Measurements from ENCODE around the gene PMM1. TPM values are rescaled to one million over a fixed set of nuclear protein-coding genes. Genes with fewer than 3 reads are reported as not detected.

The PMM1 gene
- total RNA-seq, 1 experiment from 2014 or later: 26.8 TPM

DNA sequence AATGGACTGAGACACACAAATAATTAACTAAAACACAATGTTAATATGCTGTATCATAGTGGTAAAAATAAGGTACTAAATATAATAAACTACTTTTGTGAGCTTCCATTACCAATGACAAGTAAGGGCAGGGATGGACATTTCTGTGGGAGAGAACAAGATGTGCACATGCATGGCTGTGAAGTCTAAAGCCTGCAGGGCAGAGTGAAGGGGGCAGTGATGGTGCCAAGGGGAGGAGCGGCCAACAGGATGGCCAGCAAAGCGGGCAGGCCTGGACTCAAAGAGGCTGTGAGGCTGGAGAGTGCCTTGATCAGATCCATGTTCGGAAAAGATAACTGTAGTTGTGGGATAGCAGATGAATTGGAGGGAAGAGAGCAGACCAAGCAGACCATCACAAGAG lies 18.7 kb upstream of the PMM1 start:
- Histone ChIP-seq H3K27me3 (replicated peaks; ENCODE audit: insufficient read depth, low read depth, low read length, poor library complexity) (no peaks in the 10 kb centered on the region), H3K9me3 (ENCODE audit: low read depth, low read length, poor library complexity, severe bottlenecking) (no peaks in the 10 kb centered on the region), H3K36me3 (ENCODE audit: insufficient read depth, low read length, poor library complexity, severe bottlenecking) (peaks cover 30% of the 10 kb centered on the region), H3K4me3 (ENCODE audit: low read depth, low read length, poor library complexity, severe bottlenecking) (no peak overlapping the region), H3K4me1 (ENCODE audit: insufficient read depth, low read length, poor library complexity, severe bottlenecking) (no peaks in the 10 kb centered on the region), H3K27ac (ENCODE audit: low read depth, low read length, poor library complexity, severe bottlenecking) (no peak overlapping the region)
- no peak for TF ChIP-seq EZH2 (IDR thresholded peaks at IDR 0.05; ENCODE audit: borderline replicate concordance, low read depth, low read length, poor library complexity, severe bottlenecking)
- TF ChIP-seq, protein P1, sequence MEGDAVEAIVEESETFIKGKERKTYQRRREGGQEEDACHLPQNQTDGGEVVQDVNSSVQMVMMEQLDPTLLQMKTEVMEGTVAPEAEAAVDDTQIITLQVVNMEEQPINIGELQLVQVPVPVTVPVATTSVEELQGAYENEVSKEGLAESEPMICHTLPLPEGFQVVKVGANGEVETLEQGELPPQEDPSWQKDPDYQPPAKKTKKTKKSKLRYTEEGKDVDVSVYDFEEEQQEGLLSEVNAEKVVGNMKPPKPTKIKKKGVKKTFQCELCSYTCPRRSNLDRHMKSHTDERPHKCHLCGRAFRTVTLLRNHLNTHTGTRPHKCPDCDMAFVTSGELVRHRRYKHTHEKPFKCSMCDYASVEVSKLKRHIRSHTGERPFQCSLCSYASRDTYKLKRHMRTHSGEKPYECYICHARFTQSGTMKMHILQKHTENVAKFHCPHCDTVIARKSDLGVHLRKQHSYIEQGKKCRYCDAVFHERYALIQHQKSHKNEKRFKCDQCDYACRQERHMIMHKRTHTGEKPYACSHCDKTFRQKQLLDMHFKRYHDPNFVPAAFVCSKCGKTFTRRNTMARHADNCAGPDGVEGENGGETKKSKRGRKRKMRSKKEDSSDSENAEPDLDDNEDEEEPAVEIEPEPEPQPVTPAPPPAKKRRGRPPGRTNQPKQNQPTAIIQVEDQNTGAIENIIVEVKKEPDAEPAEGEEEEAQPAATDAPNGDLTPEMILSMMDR (conservative IDR thresholded peaks at IDR 0.05; ENCODE audit: low read depth, low read length): no peak
- intact Hi-C loops (cut with micrococcal nuclease; ENCODE audit: unreplicated experiment): no loop called here
- BruUV-seq (replicated peaks): no TSS peak
- POLR2A ChIA-PET (ENCODE audit: low non-redundant PET): no interaction called here
- CTCF ChIA-PET: no interaction called here
- DNase-seq (ENCODE audit: low spot score): no peak

DNA sequence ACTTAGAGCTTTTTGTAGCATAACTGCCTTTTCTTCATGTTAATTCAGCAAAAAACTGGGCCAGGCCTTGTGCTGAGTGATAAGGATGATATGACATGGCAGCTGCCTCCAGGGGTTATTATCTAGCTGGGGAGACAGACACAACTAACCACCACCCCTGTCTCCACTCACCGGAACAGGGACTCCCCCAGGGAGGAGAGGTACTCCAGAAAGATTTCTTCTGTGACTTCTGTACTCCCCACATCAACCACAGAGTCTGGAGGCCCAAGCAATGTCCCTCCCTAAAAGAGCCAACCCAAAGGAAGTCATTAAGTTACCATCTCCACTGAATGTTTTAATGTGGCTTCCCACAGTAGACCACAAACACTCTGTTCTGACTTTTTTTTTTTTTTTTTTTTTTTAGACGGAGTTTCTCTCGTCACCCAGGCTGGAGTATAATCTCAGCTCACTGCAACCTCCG lies 14.3 kb upstream of the PMM1 start:
- Histone ChIP-seq H3K27me3 (replicated peaks; ENCODE audit: insufficient read depth, low read depth, low read length, poor library complexity) (no peaks in the 10 kb centered on the region), H3K27ac (ENCODE audit: low read depth, low read length, poor library complexity, severe bottlenecking) (no peak overlapping the region), H3K36me3 (ENCODE audit: insufficient read depth, low read length, poor library complexity, severe bottlenecking) (peaks cover 46% of the 10 kb centered on the region), H3K4me1 (ENCODE audit: insufficient read depth, low read length, poor library complexity, severe bottlenecking) (no peaks in the 10 kb centered on the region), H3K9me3 (ENCODE audit: low read depth, low read length, poor library complexity, severe bottlenecking) (no peaks in the 10 kb centered on the region), H3K4me3 (ENCODE audit: low read depth, low read length, poor library complexity, severe bottlenecking) (no peak overlapping the region)
- no TSS peak for BruUV-seq (replicated peaks)
- CTCF ChIA-PET: no interaction called here
- intact Hi-C loops (cut with micrococcal nuclease; ENCODE audit: unreplicated experiment): no loop called here
- TF ChIP-seq EZH2 (IDR thresholded peaks at IDR 0.05; ENCODE audit: borderline replicate concordance, low read depth, low read length, poor library complexity, severe bottlenecking): no peak
- TF ChIP-seq, protein P1 (conservative IDR thresholded peaks at IDR 0.05; ENCODE audit: low read depth, low read length): no peak
- no peak for DNase-seq (ENCODE audit: low spot score)
- POLR2A ChIA-PET (ENCODE audit: low non-redundant PET): no interaction called here

DNA sequence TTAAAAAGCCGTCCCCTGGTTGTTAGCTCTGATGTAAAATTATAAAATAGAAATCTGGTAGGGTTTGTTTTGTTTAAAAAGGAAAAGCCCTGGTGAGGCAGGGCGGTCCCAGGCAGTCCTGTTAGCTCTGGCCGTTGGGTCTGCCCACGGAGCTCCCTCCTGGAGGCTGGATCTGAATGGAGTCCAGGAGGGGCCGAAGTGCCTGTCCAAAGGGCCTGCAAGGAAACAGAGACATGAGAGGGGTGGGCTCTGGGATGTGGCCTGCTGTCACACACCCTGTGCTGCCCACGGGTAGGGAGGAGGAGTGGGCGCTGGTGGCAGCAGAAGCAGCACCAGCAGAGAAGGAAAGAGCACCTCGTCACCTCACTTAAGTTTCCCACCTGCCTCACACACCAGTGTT lies 11.3 kb upstream of the PMM1 start:
- CTCF ChIA-PET: no interaction called here
- intact Hi-C loops (cut with micrococcal nuclease; ENCODE audit: unreplicated experiment): no loop called here
- no TSS peak for BruUV-seq (replicated peaks)

More for the DNA sequence above, 11.3 kb upstream of the PMM1 start:
- no peak for DNase-seq (ENCODE audit: low spot score)
- Histone ChIP-seq H3K27ac (ENCODE audit: low read depth, low read length, poor library complexity, severe bottlenecking) (no peak overlapping the region), H3K36me3 (ENCODE audit: insufficient read depth, low read length, poor library complexity, severe bottlenecking) (peaks cover 39% of the 10 kb centered on the region), H3K4me1 (ENCODE audit: insufficient read depth, low read length, poor library complexity, severe bottlenecking) (no peaks in the 10 kb centered on the region), H3K27me3 (replicated peaks; ENCODE audit: insufficient read depth, low read depth, low read length, poor library complexity) (no peaks in the 10 kb centered on the region), H3K9me3 (ENCODE audit: low read depth, low read length, poor library complexity, severe bottlenecking) (no peaks in the 10 kb centered on the region), H3K4me3 (ENCODE audit: low read depth, low read length, poor library complexity, severe bottlenecking) (no peak overlapping the region)
- TF ChIP-seq, protein P1 (conservative IDR thresholded peaks at IDR 0.05; ENCODE audit: low read depth, low read length): no peak
- TF ChIP-seq EZH2 (IDR thresholded peaks at IDR 0.05; ENCODE audit: borderline replicate concordance, low read depth, low read length, poor library complexity, severe bottlenecking): no peak
- POLR2A ChIA-PET (ENCODE audit: low non-redundant PET): no interaction called here
